Nephron progenitor cell (in vitro differentiated cells): Measurements from ENCODE around the gene DNAJC4.
A peak's percentile ranks its signal among the peaks of the same experiment; 100 is the strongest.

ENCODE experiments used
- DNase-seq: peaks from one replicate; pipeline ENCODE4 v3.0.0; 2021
- H3K27ac Mint-ChIP-seq: 2 replicates; pipeline ENCODE4 v1.8.0; 2021; ENCODE audit warnings: mild to moderate bottlenecking, moderate library complexity, mixed read lengths
- H3K27me3 Mint-ChIP-seq: 2 replicates; pipeline ENCODE4 v1.8.0; 2021; ENCODE audit warnings: mild to moderate bottlenecking, low read depth, mixed read lengths; ENCODE audit not compliant: poor library complexity
- H3K36me3 Mint-ChIP-seq: 2 replicates; pipeline ENCODE4 v1.8.0; 2021; ENCODE audit warnings: low read depth, mixed read lengths
- H3K4me1 Mint-ChIP-seq: 2 replicates; pipeline ENCODE4 v1.8.0; 2021; ENCODE audit warnings: mixed read lengths
- H3K4me3 Mint-ChIP-seq: 2 replicates; pipeline ENCODE4 v1.8.0; 2021; ENCODE audit warnings: mild to moderate bottlenecking, moderate library complexity, mixed read lengths
- H3K9me3 Mint-ChIP-seq: 2 replicates; pipeline ENCODE4 v1.8.0; 2021; ENCODE audit warnings: mild to moderate bottlenecking, moderate library complexity, mixed read lengths
- TF ChIP-seq, protein P1 (sequence below): fragments of 200-600 bp; sonication (generic); IDR thresholded peaks from 2 replicates; pipeline ENCODE4 v1.5.0; 2021; ENCODE audit warnings: antibody characterized with exemption

Gene DNAJC4

DNA sequence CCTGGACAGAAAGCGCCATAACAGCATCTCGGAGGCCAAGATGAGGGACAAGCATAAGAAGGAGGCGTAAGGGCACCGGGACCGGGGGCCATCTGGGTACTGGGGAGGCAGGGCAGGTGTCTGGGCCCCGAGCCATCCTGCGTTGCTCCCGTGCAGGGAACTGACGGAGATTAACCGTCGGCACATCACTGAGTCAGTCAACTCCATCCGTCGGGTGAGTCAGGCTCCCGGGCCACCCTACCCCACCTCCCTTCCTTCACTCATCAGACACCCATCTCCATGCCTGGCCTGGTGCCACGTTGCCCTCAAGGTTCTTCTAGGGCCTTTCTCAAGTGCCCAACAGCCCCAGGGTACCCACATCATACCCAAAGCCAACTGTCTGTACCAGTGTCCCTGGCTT, 36.0 kb downstream of the DNAJC4 start:
- Mint-ChIP-seq H3K4me1 (peaks cover 42% of the 10 kb centered on the region), H3K27me3 (no peaks in the 10 kb centered on the region), H3K36me3 (peaks cover 5% of the 10 kb centered on the region), H3K4me3 (no peak overlapping the region), H3K9me3 (no peaks in the 10 kb centered on the region), H3K27ac (no peak overlapping the region)
- DNase-seq, result no peak
- TF ChIP-seq, protein P1, sequence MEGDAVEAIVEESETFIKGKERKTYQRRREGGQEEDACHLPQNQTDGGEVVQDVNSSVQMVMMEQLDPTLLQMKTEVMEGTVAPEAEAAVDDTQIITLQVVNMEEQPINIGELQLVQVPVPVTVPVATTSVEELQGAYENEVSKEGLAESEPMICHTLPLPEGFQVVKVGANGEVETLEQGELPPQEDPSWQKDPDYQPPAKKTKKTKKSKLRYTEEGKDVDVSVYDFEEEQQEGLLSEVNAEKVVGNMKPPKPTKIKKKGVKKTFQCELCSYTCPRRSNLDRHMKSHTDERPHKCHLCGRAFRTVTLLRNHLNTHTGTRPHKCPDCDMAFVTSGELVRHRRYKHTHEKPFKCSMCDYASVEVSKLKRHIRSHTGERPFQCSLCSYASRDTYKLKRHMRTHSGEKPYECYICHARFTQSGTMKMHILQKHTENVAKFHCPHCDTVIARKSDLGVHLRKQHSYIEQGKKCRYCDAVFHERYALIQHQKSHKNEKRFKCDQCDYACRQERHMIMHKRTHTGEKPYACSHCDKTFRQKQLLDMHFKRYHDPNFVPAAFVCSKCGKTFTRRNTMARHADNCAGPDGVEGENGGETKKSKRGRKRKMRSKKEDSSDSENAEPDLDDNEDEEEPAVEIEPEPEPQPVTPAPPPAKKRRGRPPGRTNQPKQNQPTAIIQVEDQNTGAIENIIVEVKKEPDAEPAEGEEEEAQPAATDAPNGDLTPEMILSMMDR, result no peak

DNA sequence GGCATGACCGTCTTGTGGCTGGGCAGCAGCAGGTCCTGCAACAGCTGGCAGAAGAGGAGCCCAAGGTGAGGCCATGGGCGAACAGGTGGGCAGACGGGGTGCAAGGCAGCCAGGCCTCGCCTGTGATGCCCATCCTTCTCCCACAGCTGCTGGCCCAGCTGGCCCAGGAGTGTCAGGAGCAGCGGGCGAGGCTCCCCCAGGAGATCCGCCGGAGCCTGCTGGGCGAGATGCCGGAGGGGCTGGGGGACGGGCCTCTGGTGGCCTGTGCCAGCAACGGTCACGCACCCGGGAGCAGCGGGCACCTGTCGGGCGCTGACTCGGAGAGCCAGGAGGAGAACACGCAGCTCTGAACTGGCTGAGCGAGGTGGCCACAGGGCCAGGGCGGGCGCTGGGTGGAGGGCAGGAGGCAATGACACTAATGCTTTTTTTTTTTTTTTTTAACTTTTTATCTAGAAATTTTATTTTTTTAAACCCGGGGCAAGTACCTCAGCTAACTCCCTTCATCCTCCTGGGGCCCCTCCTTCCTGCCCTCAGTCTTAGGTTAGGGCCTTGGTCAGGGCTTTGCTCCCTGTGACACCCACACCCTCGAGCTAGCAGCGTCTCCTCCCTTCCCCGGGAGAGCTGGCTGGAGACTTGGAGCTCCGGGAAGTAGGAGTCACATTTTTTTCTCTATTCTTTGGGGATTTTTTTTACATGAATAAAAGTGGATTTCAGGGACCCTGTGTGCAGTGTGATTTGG, 37.0 kb downstream of the DNAJC4 start:
- peak overlapping the region; percentile 68 for H3K27ac Mint-ChIP-seq

GRCh38 chr11:64268025-64268892, 37.9 kb downstream of the DNAJC4 start:
- Mint-ChIP-seq H3K9me3 (no peaks in the 10 kb centered on the region), H3K27ac (peak overlapping the region; percentile 98), H3K27me3 (no peaks in the 10 kb centered on the region), H3K36me3 (peaks cover under 1% of the 10 kb centered on the region), H3K4me3 (peak overlapping the region; percentile 97), H3K4me1 (peaks cover 47% of the 10 kb centered on the region)
- no peak for DNase-seq
- TF ChIP-seq, protein P1, result no peak

More for the DNA sequence above, 37.0 kb downstream of the DNAJC4 start:
- H3K9me3 Mint-ChIP-seq, result no peaks in the 10 kb centered on the region
- DNase-seq, result no peak
- H3K36me3 Mint-ChIP-seq, result peaks cover 5% of the 10 kb centered on the region
- TF ChIP-seq, protein P1, result no peak
- H3K4me3 Mint-ChIP-seq, result no peak overlapping the region
- peaks cover 50% of the 10 kb centered on the region for H3K4me1 Mint-ChIP-seq
- no peaks in the 10 kb centered on the region for H3K27me3 Mint-ChIP-seq

GRCh38 chr11:64268893-64269539, 38.7 kb downstream of the DNAJC4 start:
- Mint-ChIP-seq H3K9me3 (no peaks in the 10 kb centered on the region), H3K27ac (peak overlapping the region; percentile 98), H3K27me3 (no peaks in the 10 kb centered on the region), H3K36me3 (no peaks in the 10 kb centered on the region), H3K4me1 (peaks cover 40% of the 10 kb centered on the region), H3K4me3 (peak overlapping the region; percentile 97)
- TF ChIP-seq, protein P1, result no peak
- peak; percentile 46 for DNase-seq

- no peaks in the 10 kb centered on the region for H3K9me3 Mint-ChIP-seq
- H3K27ac Mint-ChIP-seq, result peak overlapping the region; percentile 100
- H3K27me3 Mint-ChIP-seq, result no peaks in the 10 kb centered on the region
- H3K4me3 Mint-ChIP-seq, result peak overlapping the region; percentile 97
- TF ChIP-seq, protein P1, result no peak
- H3K4me1 Mint-ChIP-seq, result peaks cover 34% of the 10 kb centered on the region
- DNase-seq, result peak; percentile 97
- H3K36me3 Mint-ChIP-seq, result no peaks in the 10 kb centered on the region
These were observed 39.3 kb downstream of the DNAJC4 start for GRCh38 chr11:64269540-64270220.
